ENCODE measurements around the gene SECISBP2L. TPM values are rescaled to one million over a fixed set of nuclear protein-coding genes. Genes with fewer than 3 reads are reported as not detected.

Gene SECISBP2L
- total RNA-seq, 1 donor from 2014 or later, result 41.3 TPM

DNA sequence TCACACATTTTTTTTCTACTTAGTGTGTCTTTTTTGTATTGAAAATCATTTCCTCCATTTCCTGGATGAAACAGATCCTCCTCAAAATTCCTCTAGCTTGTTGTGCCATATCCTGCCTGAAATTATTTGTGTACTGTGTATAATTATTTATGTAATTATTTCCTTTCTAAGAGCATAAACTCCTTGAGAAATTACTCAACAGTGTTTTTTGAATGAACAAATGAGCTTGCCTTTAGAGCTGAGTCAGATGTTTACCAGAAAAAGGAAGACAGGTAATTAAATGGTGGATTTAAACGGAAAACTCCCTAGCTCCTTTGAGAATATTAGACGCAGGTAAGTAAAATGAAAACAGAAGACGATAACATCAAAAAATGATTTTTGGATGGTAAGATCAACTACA, 13.2 kb upstream of the SECISBP2L start:
- DNase-seq (ENCODE audit: low read depth), result no peak

DNA sequence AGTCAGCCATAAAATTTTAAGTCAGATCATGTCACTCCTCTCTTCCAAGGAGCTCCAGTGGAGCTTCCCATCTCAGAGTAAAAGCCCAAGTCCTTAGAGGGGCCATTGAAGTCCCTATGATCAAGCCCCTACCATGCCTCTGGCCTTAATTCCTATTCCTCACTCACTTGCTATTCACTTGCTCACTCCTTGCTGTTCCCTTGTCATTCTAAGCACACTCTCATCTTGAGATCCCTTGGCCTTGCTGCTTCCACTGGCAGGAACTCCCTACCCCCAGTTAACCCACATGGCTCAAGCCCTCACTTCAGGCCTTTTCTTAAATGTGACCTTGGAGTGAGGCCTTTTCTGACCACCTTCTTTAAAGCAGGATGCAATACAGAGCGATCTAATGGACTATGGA, 12.3 kb upstream of the SECISBP2L start:
- no peak for DNase-seq (ENCODE audit: low read depth)

DNA sequence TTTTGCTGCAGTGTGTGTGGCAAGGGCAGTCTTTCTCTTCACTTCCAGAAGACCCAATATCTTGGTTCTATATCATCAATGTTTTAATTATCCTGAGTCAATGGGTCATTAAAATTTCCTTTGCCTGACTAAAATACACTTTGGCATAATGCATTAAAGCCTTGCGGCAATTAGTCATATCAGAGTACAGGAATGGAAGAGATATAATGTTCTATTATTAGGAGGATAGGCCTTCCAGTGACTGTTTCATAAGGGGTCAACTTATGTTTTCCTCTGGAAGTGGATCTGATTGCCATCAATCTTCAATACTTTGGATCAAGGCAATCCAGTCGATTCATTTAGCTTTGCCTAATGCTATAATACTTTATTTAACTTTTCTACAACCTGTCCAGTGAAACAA, 9.4 kb upstream of the SECISBP2L start:
- DNase-seq (ENCODE audit: low read depth), result no peak

DNA sequence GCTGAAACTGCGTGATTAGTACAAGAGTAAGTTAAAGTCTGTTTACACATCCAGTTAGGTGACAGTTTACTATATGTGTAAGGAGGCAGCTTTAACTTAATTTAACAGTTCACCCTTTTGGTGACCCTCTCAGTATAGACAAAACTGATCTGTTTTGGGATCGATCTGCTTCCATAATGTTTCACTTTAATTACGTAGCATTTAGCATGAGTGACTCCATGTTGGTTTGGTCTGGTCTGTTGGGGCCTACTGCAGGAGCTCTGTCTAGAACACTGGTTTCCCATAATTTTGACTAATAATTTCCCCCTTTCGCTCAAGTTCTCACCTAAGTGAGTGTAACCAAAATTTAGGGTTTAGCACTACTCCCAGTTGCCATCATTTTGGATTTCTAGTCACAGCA, 6.4 kb upstream of the SECISBP2L start:
- no peak for DNase-seq (ENCODE audit: low read depth)

DNA sequence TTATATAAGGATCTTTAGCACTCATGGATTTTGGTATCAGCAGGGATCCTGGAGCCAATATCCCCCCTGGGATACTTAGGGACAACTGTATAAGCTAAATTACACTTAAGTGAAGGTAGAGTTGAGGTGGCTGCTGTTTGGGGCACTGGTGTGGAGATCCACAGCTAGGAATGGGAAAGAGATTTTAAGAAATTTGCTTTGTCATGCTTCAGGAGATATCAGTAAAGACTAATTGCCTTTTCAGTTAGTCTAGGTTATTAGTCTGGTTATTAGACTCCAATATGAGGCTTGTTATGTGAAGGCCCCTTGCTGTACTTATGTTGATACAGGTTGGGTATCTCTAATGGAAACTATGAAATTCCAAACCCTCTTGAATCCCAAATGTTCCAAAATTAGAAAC, 1.2 kb upstream of the SECISBP2L start:
- DNase-seq (ENCODE audit: low read depth), result no peak

DNA sequence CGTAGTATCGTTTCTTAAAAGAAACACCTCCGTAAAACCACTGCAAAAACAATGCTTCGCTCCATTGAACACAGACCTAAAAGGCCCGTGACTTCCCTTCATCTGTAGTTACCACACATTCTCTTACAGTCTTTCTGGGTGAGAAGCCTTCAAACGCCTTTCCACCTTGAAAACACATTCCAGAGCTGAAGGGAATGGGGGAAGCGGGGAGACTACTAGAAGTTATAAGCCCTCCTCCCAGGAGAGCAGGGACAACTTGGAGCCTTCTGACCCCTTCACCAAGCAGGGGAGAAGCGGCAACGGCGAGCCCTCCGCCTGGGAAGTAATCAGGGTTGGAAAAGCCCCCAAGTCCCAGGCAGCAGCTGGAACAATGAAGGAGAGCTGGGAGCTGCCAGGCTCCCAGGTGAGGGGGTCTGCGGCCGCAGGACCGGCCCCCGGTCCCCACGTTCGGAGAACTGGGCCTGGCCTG, 461 bp downstream of the SECISBP2L start:
- DNase-seq (ENCODE audit: low read depth), result peak; percentile 35

DNA sequence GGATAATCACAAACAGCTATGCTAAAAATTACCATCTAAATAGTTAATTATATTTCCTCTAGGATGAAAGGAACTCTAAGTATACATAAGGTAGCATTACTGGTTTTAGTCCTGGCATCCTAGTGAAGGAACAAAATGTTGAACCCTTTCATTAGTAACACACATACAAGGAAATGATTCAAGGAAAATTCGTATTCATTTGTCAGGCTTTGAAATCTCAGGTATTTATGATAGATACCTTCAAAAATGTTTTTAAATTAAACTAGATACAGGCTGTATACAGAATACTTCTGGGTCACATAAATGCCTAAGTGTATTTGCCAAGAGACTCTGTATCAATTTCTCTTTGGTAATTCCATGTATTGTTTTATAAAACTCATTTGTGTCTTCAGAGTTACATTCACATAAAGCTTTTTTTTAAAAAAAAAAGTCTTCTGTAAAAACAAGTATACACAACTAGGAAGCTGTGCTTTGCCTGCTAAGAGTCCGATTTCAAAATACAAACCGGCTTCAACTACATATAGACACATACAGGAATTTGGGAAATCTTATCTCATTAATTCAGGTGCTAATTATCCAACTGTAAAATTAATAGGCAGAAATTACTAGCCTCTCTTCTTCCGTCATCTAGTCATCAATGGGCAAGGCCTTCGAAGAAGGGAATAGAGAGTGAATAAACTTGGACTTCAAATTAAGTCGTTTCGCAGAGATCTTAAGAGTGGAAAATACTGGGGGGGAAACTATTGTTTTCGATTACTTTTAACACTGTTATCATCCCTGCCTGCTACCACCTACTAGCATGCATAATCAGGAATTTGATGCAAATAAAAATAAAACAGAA, 1.3 kb downstream of the SECISBP2L start:
- no peak for DNase-seq (ENCODE audit: low read depth)

DNA sequence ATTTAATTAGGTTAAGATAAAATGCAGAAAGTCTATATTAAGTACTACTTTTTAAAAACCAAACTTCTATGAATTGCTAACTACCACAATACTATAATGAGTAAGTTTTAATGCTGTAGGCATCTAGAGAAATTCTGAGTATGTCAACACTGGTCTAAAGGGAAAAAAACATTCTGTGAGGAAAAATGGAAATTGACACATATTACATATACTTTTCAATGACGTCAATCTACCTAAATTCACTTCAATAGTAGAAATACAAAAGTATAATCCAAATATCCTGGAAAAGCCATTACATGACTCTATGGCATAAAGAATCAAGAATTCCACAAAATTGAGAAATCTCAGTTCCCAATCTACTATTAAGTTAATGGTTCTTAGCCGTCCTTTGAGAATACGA, 2.2 kb downstream of the SECISBP2L start:
- no peak for DNase-seq (ENCODE audit: low read depth)

DNA sequence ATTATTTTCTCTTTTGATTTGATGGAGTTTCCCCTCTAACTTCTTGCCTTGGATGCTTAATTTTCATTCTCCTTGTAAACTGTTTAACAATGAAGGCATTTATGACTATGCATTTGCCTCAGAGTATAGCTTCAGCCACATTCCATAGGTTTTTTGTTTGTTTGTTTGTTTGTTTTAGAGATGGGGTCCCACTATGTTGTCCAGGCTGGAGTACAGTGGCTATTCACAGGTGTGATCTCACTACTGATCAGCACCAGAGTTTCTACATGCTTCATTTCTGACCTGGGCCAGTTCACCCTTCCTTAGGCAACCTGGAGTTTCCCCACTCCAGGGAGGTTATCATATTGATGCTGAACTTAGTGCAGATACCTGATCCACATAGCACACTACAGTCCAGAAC, 4.1 kb downstream of the SECISBP2L start:
- no peak for DNase-seq (ENCODE audit: low read depth)

DNA sequence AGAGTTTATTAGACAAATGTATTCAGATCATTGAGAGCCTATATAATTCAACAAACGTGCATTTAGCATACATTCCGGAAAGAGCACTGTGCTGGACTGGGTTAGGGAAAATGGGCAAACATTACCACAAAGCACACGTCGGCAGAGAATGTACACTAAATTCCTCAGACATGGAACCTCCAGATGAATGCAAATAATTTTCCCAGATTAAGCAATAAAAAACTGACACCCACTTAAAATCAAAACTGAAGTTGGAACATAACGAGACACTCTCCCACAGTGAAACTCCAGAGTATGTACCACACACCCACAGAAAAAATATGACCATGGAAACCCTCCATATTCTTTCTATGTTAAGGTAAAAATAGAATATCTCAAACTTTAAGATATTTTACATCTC, 4.8 kb downstream of the SECISBP2L start:
- DNase-seq (ENCODE audit: low read depth), result no peak

DNA sequence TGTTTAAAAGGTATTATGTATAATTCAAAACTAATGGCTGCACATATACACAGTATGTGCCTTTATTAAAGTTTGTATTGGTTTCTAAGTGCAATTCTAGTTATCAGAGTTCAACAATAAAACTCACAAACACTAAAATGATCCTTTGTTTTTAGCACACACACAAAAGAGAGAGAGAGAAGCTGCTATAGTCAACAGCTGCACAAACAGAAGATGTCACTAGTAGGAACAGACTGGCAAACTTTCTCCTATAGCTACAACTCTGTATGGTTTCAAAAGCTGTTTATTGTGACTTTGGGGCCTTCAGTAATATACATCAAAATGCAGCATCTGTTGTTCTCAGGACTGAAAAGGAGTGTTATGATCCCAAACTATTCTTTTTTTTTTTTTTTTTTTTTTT, 6.1 kb downstream of the SECISBP2L start:
- DNase-seq (ENCODE audit: low read depth), result peak; percentile 34

DNA sequence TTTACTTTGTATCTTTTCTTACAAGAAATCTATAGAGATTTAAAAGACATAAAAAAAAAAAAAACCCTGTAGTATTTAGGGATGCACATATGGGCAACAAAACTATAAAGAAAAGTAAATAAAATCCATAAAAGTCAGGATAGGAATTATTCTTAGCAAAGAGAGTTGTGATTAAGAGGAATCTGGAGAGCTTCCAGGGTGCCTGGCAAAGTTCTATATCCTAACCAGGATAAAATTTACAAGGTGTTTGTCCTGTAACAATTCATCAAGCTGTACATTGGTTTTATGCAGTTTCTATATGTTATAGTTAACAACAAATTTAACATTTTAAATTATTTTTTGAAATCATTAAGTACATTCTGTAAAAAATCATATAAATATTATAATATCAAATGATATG, 7.9 kb downstream of the SECISBP2L start:
- no peak for DNase-seq (ENCODE audit: low read depth)

DNA sequence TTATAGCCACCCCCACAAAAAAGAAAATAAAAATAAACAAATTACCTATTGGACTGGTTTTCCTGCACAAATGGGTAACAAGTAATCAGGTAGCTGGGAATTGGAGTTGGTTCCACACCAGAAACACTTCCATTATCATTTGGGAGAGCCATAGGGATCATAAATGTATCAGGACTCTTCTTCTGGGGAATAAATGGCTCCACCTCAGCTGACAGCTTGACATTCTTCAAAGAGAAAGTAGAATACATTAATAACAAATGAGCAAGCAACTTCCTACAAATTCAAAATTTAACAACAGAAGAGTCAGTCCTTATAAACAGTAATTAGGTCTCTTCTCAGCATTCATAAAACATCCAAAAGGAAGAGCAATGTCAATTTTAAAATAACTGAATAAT, 8.7 kb downstream of the SECISBP2L start:
- peak; percentile 17 for DNase-seq (ENCODE audit: low read depth)

DNA sequence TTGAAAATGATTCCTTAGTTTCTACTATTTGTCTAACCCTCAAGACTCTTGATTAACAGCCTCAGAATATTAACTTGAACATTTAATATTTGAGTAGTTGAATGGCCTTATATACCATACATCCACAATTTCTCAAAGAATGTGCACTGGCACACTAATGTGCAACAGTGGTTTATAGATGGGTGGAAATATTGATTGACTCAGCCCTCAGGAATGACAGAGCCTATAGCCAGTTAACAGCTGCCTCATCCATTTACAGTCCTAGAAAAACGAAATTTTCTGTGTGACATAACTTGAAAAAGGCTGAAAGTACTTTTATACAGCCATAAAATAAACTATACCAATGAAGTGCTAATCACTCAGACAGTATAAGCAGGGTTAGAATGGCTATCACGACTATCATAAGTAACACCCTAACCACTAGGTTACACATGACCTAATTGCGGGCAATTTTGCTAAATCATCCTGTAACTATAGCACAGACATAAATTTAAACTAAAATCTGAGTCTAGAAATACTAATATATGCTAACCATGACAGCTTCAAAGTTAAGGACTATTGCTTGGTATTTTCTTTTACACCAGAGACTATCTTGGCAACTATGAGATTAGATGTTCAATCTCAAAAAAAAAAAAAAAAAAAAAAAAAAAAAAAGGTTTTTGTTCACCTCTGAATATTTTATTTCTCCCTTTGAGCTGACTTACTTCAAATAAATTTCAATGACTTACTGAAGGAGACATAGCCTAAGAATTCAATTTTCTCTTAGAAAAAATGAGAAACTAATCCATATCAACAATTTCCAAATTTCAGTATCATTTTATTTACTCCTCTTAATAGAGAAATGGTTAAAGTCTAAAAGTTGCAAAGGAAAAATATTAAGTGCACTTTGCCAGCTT, 9.3 kb downstream of the SECISBP2L start:
- no peak for DNase-seq (ENCODE audit: low read depth)

DNA sequence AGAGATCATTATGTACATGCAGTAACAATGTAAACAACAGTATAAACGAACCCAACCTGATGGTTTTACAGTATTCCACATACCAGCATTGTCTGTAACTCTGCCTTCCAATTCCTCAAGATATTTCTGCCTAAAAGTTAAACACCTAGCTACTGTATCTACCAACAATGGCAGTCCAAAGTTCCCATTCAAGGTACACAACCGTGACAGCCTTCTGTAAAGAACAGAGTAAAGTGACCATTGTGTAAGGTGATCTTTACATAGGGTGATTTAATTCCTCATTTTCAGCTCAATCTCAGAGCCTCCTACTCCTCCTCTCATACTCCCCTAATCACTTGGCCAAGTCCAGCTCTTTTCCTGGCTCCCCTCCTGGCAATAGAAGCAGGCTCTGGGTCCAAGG, 10.4 kb downstream of the SECISBP2L start:
- DNase-seq (ENCODE audit: low read depth), result no peak

DNA sequence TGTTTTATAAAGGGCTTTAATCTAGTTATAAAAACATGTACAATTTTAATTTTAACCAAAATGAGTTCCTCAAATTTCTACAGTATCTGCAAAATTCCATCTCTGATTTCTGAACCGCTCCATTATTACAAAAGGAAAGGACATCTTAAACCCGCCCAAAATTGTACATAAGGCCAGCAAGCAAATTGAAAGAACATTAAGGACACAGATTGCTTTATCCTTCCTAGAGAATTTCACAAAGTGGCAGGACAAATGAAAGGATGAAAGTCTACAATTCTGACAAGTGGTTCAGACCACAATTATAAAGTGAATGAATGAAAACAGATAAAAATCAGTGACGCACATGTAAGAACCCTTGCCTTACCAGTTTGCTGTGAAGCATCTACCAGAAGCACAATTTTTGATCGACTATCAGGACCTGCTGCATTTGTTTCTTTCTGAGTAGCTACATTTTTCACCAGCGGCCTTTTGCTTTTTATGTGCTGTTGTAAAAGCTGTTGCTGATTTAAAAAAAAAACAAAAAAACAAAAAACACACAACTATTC, 13.6 kb downstream of the SECISBP2L start:
- DNase-seq (ENCODE audit: low read depth), result no peak

DNA sequence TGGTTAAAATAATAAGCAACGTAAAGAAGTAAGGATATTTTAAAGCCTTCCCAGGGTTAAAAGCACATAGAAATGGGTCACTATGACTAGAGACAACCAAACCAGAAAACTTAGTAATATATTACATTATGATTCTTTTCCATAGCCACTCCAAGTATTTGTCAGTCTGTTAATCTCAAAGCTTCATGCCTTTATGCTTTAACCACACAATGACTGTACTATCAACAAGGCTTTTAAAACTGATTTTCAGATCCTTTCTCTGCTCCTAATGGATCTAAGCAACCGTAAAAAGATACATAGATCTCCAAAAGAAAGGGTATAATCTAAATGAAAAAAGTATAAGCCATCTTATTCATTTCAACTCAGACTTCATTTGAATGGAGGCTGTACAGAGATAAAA, 14.4 kb downstream of the SECISBP2L start:
- no peak for DNase-seq (ENCODE audit: low read depth)

DNA sequence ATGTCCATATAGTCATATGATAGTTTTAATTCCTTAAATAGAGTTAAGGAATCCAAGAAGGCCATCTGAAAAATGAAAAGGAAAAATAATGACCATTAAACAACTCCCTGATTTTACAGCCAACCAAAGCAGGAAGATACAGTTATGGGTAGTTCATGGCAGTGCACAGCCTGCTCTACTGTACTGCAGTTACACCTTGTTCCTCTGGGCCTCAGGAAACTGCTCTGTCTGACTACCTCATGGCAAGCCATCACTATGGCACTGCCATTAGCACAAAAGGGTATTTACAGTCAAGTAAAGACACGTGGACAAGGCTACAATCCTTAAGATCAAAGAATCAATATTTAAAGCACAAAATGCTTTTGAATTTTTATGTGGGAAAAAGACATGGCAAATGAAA, 19.5 kb downstream of the SECISBP2L start:
- no peak for DNase-seq (ENCODE audit: low read depth)

DNA sequence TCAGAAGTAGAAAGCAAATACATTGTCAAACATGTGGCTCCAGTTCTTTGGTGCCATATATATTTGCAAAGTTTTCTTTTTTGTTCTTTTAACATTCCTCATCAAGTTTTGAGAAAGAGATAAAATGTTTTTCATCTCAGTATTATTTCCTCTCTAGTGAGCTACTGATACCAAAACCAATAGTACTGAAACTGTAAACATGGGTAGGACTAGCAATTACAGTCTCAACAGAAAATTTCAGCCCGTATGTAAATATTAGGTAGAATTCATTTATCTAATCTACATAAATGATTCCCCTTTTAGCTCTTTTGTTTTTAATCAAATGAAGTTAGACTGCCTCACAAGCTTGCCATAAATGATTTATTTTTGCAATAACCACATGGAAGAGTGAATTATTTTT, 21.4 kb downstream of the SECISBP2L start:
- DNase-seq (ENCODE audit: low read depth), result no peak

DNA sequence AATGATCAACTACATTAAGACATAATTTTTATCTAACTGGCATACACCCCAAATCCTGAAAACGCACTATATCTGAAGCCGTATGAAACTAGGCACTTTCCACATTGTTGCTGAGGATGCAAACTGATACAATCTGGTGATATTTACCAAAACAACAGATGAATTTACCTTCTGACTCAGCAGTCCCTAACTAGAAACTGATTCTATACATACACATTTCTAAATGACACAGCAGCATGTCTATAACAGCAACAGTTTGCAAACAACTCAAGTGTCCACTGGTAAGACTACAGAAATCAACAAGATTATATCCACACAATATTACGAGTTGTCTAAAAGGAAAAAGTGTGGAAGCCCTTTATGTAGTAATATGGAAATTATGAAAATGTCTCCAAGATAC, 22.9 kb downstream of the SECISBP2L start:
- DNase-seq (ENCODE audit: low read depth), result no peak

DNA sequence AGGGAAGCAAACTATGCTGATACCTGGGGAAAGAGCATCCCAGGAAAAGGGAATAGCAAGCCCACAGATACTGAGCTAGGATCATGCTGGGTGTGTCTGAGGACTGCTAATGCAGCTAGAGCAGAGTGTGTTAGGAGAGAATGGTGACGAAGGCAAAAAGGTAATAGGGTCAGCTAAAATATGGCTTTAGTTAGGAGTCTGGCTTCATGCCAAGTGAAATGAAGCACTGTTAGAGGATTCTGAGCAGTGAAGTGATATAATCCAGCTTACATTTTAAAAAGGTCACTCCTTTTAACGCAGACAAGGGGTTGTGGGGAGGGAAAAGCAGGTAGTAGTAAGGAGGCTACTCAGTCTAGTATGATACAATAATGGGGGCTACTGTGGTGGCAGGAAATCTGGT, 30.4 kb downstream of the SECISBP2L start:
- no peak for DNase-seq (ENCODE audit: low read depth)

DNA sequence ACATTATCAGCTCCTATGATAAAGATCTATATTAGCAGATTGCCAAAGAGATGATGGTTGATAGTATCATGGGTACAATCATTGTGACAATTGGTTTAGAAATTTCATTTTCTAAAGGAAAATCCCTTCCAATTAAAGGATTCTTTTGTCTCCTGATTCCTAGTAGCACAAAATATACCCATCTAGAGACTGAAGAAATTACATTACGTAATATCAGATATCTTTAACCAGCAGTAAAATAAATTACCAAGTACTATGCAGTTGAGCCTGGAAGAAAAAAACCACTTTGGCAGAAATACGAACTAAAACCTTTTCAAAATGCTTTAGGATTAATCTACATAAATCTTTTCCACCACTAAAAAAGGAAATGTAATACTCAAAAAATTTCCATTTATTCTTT, 46.9 kb downstream of the SECISBP2L start:
- no peak for DNase-seq (ENCODE audit: low read depth)

Measured in myocyte (in vitro differentiated cells).